Activated naive CD8-positive, alpha-beta T cell treated with anti-CD3 and anti-CD28 coated beads, Interleukin-2, amount 10 ng/mL, durations not matched to agents 7 days and 5 days (primary cell): ENCODE measurements around the gene PAQR9. TPM values are rescaled to one million over a fixed set of nuclear protein-coding genes. Genes with fewer than 3 reads are reported as not detected.
A peak's percentile ranks its signal among the peaks of the same experiment; 100 is the strongest.

Source experiments
- ATAC-seq: fragments of 150-1000 bp; cut with Tn5 transposase; one replicate; pipeline ENCODE4 v1.10.0; 2021; ENCODE audit warnings: low read depth, moderate library complexity
- POLR2A ChIA-PET: fragments of 350-600 bp; sonication (Branson Sonifier 250); formaldehyde crosslinking; loops from one replicate; lab custom pipeline; 2021; ENCODE audit warnings: antibody characterized with exemption; lab: Charles Lee
- DNase-seq: peaks from one replicate; pipeline ENCODE4 v3.0.0; 2021
- H3K27ac Mint-ChIP-seq: one replicate; pipeline ENCODE4 v1.8.0; 2022; ENCODE audit warnings: mild to moderate bottlenecking, mixed read lengths
- H3K27me3 Mint-ChIP-seq: one replicate; pipeline ENCODE4 v1.8.0; 2022; ENCODE audit warnings: mild to moderate bottlenecking, moderate library complexity, mixed read lengths
- H3K36me3 Mint-ChIP-seq: one replicate; pipeline ENCODE4 v1.8.0; 2021; ENCODE audit warnings: mild to moderate bottlenecking, mixed read lengths
- H3K4me1 Mint-ChIP-seq: one replicate; pipeline ENCODE4 v1.8.0; 2021; ENCODE audit warnings: mixed read lengths
- H3K4me3 Mint-ChIP-seq: one replicate; pipeline ENCODE4 v1.8.0; 2022; ENCODE audit warnings: mild to moderate bottlenecking, moderate library complexity, mixed read lengths
- H3K9me3 Mint-ChIP-seq: one replicate; pipeline ENCODE4 v1.8.0; 2021; ENCODE audit warnings: mixed read lengths
- total RNA-seq, 2 experiments: library from RNA; stranded (reverse); gene quantifications; one replicate each; pipeline ENCODE4 v1.2.3, GENCODE V29; 2021

The PAQR9 gene
- total RNA-seq, 2 experiments from 2014 or later = not detected

DNA sequence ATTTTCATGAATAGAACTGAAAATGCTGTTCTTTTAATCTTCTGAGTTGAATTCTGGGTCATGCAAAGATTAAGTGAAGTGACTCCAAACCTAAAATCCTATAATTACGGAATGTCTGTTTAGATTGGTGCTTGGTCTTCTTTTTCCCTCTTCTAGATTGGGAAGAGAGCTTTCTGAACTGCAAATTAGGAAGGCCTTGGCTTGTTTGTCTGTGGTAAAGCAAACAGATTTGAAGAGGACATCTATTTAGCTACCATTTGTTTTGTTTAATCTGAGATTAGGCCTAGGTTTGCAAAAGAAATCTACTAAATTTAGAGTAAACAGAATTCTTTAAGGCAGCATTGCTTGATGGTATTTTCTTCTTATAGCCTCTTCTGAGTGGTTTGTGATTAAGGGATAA, 23.5 kb downstream of the PAQR9 start:
- Mint-ChIP-seq H3K4me3 (no peak overlapping the region), H3K36me3 (no peaks in the 10 kb centered on the region), H3K4me1 (peaks cover 2% of the 10 kb centered on the region), H3K9me3 (no peaks in the 10 kb centered on the region), H3K27me3 (peaks cover 11% of the 10 kb centered on the region), H3K27ac (no peak overlapping the region)
- no peak for ATAC-seq
- POLR2A ChIA-PET = no interaction called here
- no peak for DNase-seq

DNA sequence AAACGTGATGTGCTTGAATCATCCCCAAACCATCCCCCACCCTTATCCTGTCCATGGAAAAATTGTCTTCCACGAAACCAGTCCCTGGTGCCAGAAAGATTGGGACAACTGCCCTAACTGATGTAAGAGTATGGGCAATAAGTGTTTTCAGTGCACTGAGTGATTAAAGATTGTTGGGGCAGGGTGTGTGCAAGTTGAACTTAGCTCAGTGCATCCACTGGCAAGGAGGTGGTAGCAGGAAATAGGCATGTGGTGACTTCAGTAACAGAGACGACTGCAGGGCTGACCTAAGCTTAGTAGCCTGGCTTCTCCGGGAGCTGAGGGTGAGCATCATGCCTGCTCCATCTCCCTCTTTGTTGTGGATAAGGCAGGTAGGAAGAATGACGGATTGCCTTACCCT, 27.5 kb downstream of the PAQR9 start:
- Mint-ChIP-seq H3K4me3 (no peak overlapping the region), H3K4me1 (no peaks in the 10 kb centered on the region), H3K27me3 (no peaks in the 10 kb centered on the region), H3K9me3 (no peaks in the 10 kb centered on the region), H3K36me3 (no peaks in the 10 kb centered on the region), H3K27ac (no peak overlapping the region)
- DNase-seq (no peak), ATAC-seq (no peak)
- POLR2A ChIA-PET = no interaction called here

DNA sequence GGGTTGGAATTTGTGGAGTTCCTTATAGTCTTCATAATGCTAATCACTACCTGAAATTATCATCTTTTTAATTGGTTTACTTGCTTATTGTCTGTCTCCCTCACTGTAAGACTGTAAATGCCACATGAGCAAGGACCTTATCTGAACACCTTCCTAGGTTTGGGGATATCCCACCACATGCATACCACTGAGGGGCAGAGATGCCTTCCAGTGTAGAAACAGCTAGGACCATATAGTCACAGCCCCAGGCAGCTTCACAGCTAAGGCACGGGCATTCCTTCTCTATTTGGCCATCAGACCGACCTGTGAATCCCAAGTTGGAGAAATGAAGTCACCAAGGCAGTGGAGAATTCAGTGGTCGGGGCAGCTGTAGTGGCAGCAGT, 28.6 kb downstream of the PAQR9 start:
- ATAC-seq (no peak), DNase-seq (no peak)
- no peaks in the 10 kb centered on the region for H3K36me3 Mint-ChIP-seq
- H3K4me3 Mint-ChIP-seq = no peak overlapping the region
- no peaks in the 10 kb centered on the region for H3K4me1 Mint-ChIP-seq
- H3K27ac Mint-ChIP-seq = no peak overlapping the region
- H3K9me3 Mint-ChIP-seq = no peaks in the 10 kb centered on the region
- POLR2A ChIA-PET = no interaction called here
- H3K27me3 Mint-ChIP-seq = no peaks in the 10 kb centered on the region

GRCh38 chr3:142934128-142934886, 29.2 kb downstream of the PAQR9 start:
- Mint-ChIP-seq H3K27ac (no peak overlapping the region), H3K36me3 (no peaks in the 10 kb centered on the region), H3K4me3 (no peak overlapping the region), H3K27me3 (no peaks in the 10 kb centered on the region), H3K4me1 (no peaks in the 10 kb centered on the region), H3K9me3 (no peaks in the 10 kb centered on the region)
- DNase-seq (no peak), ATAC-seq (no peak)
- POLR2A ChIA-PET = no interaction called here

GRCh38 chr3:142931222-142931621, 32.3 kb downstream of the PAQR9 start:
- Mint-ChIP-seq H3K9me3 (no peaks in the 10 kb centered on the region), H3K4me3 (no peak overlapping the region), H3K27me3 (peaks cover 2% of the 10 kb centered on the region), H3K36me3 (no peaks in the 10 kb centered on the region), H3K27ac (no peak overlapping the region), H3K4me1 (no peaks in the 10 kb centered on the region)
- ATAC-seq = peak; percentile 81
- POLR2A ChIA-PET = no interaction called here
- peak; percentile 36 for DNase-seq

DNA sequence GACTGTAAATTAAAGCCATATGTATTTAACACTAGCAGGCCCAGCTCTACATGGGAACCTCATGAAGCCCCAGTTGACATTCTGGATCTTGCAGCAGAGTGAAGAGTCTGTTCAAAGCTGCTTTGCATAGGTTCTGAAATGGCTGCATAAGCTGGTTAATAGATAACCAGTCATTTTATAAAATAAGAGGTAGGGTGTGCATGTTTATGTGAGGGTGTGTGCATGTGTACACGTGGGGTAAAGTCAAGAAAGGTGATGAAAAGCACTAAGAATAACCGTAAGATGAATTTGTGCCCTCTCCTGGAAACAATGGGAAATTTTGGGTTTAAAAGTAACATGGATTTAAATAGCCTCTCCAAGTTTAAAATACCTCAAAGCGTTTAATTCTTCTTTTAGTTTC, 33.0 kb downstream of the PAQR9 start:
- POLR2A ChIA-PET = no interaction called here
- Mint-ChIP-seq H3K4me3 (no peak overlapping the region), H3K27me3 (peaks cover 2% of the 10 kb centered on the region), H3K4me1 (no peaks in the 10 kb centered on the region), H3K27ac (no peak overlapping the region), H3K9me3 (no peaks in the 10 kb centered on the region), H3K36me3 (no peaks in the 10 kb centered on the region)
- no peak for DNase-seq
- no peak for ATAC-seq

GRCh38 chr3:142929890-142930289, 33.6 kb downstream of the PAQR9 start:
- POLR2A ChIA-PET = no interaction called here
- Mint-ChIP-seq H3K27ac (no peak overlapping the region), H3K4me3 (no peak overlapping the region), H3K4me1 (no peaks in the 10 kb centered on the region), H3K27me3 (peaks cover 4% of the 10 kb centered on the region), H3K36me3 (no peaks in the 10 kb centered on the region), H3K9me3 (no peaks in the 10 kb centered on the region)
- DNase-seq = no peak
- no peak for ATAC-seq

DNA sequence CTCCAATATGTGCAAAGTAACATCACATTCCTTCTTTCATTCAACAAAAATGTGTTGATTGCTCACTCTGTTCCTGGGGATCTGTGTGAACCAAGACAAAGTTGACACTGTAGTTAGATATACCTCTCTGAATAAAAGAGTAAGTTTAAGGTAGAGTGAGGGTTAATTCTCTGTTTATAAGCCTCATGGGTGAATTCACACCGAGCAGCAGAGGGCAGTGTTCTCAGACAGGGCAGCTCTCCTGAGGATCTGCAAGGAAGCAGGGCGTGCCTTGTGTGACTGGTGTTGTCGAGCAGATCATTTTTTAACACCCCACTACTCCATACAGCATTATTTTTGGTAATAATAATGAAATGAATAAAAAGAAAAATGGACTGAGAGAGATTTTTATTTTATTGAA, 34.4 kb downstream of the PAQR9 start:
- H3K4me3 Mint-ChIP-seq = no peak overlapping the region
- ATAC-seq = no peak
- no peaks in the 10 kb centered on the region for H3K4me1 Mint-ChIP-seq
- H3K27me3 Mint-ChIP-seq = peaks cover 10% of the 10 kb centered on the region
- peaks cover 3% of the 10 kb centered on the region for H3K36me3 Mint-ChIP-seq
- POLR2A ChIA-PET = no interaction called here
- peaks cover 3% of the 10 kb centered on the region for H3K9me3 Mint-ChIP-seq
- no peak for DNase-seq
- no peak overlapping the region for H3K27ac Mint-ChIP-seq

DNA sequence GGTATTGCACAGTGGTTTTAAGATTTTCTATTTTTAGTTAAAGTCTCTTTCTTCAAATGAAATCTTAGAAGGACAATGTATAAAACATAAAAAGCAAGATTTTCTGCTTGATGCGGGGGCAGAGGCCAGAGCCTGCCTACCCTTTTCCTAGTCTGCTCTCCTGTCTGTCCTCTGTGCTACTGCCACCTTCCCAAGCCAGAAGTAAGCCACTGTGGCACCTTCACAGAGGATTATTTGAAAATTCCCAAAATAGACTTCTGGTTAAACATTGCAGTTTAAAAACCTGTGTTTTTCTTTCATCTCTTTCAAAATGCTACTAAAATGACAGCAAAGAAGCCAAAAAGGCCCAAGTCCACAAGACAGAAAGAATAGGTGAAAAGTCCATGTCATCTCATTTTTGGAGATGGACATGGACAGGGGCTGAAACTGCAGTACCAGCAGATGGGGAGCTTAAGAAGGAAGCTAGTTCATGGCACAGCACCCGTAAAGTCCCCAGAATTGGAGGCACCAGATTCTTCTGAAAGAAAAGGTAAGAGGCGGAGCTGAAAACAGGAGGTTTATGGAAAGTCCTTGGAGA, 37.0 kb downstream of the PAQR9 start:
- peaks cover 3% of the 10 kb centered on the region for H3K36me3 Mint-ChIP-seq
- peaks cover 3% of the 10 kb centered on the region for H3K9me3 Mint-ChIP-seq
- DNase-seq (no peak), ATAC-seq (no peak)
- no peak overlapping the region for H3K4me3 Mint-ChIP-seq
- no peaks in the 10 kb centered on the region for H3K4me1 Mint-ChIP-seq
- H3K27me3 Mint-ChIP-seq = peaks cover 12% of the 10 kb centered on the region
- no peak overlapping the region for H3K27ac Mint-ChIP-seq
- POLR2A ChIA-PET = no interaction called here

DNA sequence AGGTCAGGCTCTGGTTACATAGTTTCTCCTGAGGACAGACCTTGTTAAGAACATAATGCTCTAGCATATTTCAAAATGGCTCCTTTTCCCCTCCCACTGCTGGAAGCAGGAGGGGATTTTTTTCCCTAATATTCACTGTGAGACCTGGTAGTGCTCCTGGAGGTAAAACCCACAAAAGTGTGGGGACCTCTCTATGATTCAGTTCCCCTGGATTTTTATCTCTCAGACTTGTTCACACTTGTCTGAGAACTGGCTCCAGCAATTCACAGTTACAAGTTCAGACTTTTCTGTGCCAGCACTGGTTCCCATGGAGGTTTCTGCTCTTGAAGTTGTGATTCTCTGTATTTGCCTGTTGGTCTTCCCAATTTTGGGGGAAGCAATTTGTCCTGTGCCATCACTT, 38.3 kb downstream of the PAQR9 start:
- H3K36me3 Mint-ChIP-seq = peaks cover 3% of the 10 kb centered on the region
- POLR2A ChIA-PET = no interaction called here

GRCh38 chr3:142923694-142924093, 39.8 kb downstream of the PAQR9 start:
- H3K27me3 Mint-ChIP-seq = peaks cover 26% of the 10 kb centered on the region
- H3K4me3 Mint-ChIP-seq = no peak overlapping the region
- no peaks in the 10 kb centered on the region for H3K4me1 Mint-ChIP-seq
- H3K27ac Mint-ChIP-seq = no peak overlapping the region
- peaks cover 3% of the 10 kb centered on the region for H3K9me3 Mint-ChIP-seq
- DNase-seq (no peak), ATAC-seq (no peak)
- H3K36me3 Mint-ChIP-seq = peaks cover 3% of the 10 kb centered on the region
- POLR2A ChIA-PET = no interaction called here

More for the DNA sequence above, 38.3 kb downstream of the PAQR9 start:
- Mint-ChIP-seq H3K27ac (no peak overlapping the region), H3K4me1 (no peaks in the 10 kb centered on the region), H3K9me3 (peaks cover 3% of the 10 kb centered on the region), H3K4me3 (no peak overlapping the region), H3K27me3 (peaks cover 15% of the 10 kb centered on the region)
- DNase-seq (no peak), ATAC-seq (no peak)

DNA sequence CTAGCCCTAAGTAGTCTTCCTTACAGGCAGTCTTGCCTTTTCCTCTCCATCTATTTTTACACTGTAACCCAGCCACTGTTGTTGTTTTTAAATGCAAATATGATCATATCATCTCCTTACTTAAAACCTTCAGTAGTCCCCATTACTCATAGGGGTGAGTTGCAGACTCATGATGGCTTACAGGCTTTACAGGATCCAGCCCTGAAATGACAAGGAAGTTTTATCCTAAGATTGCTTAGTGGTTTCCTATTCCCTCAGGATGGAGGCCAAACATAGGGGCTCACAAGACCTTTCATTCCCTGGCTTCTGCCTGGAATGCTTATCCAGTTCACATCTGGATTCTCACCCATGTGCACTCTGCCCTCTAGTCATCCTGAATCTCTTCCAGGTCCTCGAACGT, 46.9 kb downstream of the PAQR9 start:
- Mint-ChIP-seq H3K27ac (no peak overlapping the region), H3K4me3 (no peak overlapping the region), H3K27me3 (peaks cover 35% of the 10 kb centered on the region), H3K9me3 (no peaks in the 10 kb centered on the region), H3K4me1 (no peaks in the 10 kb centered on the region), H3K36me3 (no peaks in the 10 kb centered on the region)
- no peak for ATAC-seq
- POLR2A ChIA-PET = no interaction called here
- DNase-seq = no peak

DNA sequence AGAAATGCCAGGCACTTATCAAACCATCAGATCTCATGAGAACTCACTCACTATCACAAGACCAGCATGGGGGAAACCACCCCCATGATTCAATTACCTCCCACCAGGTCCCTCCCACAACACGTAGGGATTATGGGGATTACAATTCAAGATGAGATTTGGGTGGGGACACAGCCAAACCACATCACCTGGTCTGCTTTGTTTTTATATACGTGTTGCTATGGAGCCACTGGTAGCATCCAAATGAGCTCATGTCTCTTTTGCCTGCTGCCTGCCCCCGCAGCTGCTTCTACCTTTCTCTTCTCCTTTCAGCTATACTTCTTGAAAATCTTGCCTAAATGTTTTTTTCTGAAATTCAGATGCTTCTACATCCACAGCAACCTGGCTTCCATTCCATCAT, 47.8 kb downstream of the PAQR9 start:
- no peak for ATAC-seq
- H3K9me3 Mint-ChIP-seq = no peaks in the 10 kb centered on the region
- no peak overlapping the region for H3K4me3 Mint-ChIP-seq
- no peak overlapping the region for H3K27ac Mint-ChIP-seq
- POLR2A ChIA-PET = no interaction called here
- peaks cover 35% of the 10 kb centered on the region for H3K27me3 Mint-ChIP-seq
- no peaks in the 10 kb centered on the region for H3K36me3 Mint-ChIP-seq
- no peak for DNase-seq
- H3K4me1 Mint-ChIP-seq = no peaks in the 10 kb centered on the region

DNA sequence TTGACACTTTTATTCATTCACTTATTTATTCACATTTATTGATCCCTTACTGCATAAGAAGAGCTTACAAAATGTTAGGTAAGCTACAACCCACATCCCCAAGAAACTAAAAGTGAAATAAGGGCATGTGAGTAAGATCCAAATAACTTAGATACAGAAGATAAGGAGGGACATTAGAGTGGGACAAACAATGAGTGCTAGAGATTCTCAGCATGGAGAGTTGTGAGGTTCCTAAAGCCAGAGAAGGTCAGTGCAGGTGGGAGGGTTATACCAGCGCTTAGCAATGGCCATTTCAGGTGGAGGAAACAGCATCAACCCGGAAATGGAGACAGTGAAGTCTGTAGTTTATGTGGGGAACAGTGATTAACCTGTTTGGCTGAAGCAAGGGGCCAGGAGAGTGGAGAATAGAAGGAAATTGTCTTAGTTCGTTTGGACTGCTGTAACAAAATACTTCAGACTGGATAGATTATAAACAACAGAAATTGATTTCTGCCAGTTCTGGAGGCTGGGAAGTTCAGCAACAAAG, 49.1 kb downstream of the PAQR9 start:
- ATAC-seq (no peak), DNase-seq (no peak)
- POLR2A ChIA-PET = no interaction called here
- H3K9me3 Mint-ChIP-seq = no peaks in the 10 kb centered on the region
- H3K36me3 Mint-ChIP-seq = no peaks in the 10 kb centered on the region
- H3K27ac Mint-ChIP-seq = no peak overlapping the region
- peaks cover 29% of the 10 kb centered on the region for H3K27me3 Mint-ChIP-seq
- H3K4me3 Mint-ChIP-seq = no peak overlapping the region
- H3K4me1 Mint-ChIP-seq = no peaks in the 10 kb centered on the region
